HG03575 (cell line): ENCODE results near the gene KIAA1755.

ENCODE experiments used
- ATAC-seq: cut with Tn5 transposase; IDR thresholded peaks from one replicate; pipeline ENCODE4 v1.9.1; 2021; ENCODE audit not compliant: unreplicated experiment, insufficient number of reproducible peaks, low FRiP score; ENCODE audit errors: extremely low read depth

KIAA1755 gene

DNA sequence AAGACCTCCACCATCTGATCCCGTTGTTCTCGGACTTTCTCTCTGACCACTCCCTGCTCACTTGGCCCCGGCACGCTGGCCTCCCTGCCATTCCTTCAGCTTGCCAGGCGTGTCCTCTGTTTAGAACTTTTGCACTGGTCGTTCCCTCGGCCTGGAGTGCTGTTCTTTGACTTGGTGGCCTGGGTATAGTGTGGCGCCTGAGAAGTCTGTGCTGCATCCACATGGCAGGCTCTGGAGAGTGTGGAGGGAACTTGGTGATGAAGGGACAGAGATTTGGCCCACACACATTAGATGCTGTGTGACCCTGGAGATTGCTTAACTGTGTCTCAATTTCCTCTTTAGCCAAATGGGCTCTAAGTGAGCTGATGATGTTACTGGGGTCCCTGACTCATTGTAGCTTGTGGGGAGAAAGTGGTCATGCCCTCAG lies 82.5 kb downstream of the KIAA1755 start:
- ATAC-seq = no peak

DNA sequence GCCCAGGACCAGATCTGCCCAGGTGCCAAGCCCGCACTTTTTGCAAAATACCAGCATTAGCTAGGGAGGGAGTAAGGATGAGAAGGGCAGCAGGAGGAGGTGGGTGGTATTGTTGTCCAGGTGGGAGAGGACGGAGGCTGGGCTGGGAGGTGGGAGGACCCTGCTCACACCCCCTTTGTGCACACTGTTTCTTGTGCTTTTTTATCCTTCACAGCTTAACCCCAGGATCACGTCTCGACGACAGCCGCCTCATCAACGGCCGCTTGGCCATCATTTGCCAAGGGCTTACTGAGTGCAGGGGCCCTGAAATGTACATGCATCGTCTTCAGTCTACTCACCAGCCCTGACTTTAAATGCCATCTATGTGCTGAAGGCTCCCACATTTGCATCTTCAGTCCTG lies 83.3 kb downstream of the KIAA1755 start:
- no peak for ATAC-seq

DNA sequence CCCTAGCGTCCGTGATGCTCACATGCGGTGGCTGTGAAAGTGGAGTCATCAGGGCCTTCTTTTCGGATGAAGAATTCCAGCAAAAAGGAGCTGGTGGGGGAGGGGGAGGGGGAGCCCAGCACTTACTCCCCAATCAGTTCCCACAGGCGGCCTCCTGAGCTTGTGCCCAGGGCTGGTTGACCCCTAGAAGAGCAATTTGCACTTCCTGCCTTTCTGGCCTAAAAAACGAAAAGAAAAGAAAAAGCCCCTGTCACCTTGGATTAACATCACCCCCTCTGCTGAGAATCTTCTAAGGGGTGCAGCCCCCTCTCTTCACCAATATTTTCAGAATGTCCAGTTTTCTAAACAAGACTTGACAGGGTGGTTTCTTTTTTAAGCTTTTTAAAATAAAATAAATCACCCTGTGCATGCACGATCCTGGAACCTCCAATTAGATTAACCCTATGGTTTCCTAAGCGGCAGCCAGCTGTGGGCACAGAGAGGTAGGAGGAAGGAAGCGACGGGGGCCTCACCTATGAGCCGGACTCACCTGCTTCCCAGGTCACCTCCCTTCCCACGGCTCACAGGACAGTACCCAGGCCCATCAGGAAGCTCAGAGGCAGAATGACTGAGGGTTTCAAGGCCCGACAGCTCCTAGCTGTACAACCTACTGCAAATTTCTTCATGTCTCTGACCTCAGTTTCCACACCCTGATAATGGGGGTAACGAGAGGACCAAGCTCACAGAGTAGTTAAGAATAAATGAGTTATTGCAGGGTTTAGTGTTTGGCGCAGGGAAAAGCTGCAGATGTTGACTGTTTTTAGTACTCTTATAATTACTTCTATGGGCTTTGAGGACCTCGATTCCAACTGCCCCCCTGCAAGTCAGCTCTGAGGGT lies 85.0 kb downstream of the KIAA1755 start:
- no peak for ATAC-seq

DNA sequence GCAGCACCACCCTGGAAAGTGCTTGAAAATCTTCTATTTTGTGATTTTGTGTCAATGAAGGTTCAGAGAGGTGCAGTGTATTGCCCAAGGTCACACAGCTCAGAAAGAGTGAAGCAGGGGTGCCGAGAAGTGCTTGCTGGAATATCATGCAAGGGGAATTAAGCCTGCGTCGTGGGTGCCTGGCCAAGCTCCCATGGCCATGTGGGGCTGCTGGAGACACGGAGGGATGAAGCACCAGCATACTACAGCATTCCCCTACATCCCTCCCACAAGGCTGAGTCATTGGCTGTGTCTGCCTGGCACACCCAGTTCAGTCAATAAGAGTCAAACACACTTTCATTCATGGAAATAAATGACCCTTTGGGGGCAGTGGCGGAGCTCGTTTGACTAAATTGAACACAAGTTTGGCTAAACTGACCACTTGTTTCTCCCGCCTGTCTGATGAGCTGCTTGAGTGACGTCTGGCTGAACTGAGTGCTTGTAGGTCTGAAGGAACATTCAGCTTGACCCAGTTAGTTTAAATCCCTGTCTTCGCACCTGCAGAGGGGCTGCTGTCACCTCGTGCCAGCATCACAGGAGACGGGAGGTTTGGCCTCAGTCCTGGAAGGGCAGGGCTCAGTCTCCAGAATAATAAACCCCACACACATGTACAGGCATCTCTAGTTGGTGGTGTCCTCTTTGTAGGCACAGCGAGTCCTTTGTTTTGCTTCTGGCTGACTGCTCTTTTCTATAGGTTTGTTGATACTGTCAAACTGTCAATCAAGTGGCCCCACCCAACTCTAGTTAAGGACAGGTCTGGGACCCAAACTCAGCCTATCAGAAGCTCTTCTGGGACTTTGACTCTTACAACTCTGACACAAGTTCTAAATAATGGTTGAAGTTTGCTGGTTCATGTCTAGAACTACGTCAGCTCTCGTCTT lies 87.0 kb downstream of the KIAA1755 start:
- ATAC-seq = no peak

DNA sequence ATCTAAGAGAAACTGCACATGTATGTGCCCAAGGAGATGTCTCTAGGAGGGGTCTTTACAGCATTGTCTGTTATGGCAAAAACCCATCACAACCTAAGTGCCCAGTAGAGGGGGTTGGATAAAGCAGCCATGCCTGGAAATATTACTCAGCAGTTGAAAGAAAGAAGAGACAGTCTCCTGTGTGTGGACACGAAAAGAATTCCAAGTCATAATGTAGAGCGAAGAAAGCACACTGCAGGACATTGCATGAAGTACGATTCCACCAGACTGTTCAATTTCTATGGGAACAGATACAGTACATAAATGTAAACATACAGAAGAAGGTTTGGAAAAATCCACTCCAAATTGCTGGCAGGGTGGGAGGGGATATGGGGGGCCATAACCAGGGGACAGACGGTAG lies 88.1 kb downstream of the KIAA1755 start:
- ATAC-seq = no peak

DNA sequence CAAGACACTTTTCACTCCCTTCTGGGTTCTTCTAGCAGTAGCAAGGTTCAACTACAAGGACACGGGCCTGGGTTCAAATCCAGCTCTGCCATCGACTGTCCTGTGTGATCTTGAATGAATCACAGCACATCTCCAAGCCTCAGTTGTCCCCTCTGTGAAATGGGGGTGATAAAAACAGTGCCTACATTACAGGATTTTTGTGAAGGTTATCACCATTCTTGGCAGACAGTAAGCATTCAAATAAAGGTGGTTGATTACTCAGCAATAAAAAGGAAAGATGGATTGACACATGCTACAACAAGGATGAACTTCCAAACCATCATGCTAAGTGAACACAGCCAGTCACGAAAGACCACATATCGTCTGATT lies 88.9 kb downstream of the KIAA1755 start:
- no peak for ATAC-seq

DNA sequence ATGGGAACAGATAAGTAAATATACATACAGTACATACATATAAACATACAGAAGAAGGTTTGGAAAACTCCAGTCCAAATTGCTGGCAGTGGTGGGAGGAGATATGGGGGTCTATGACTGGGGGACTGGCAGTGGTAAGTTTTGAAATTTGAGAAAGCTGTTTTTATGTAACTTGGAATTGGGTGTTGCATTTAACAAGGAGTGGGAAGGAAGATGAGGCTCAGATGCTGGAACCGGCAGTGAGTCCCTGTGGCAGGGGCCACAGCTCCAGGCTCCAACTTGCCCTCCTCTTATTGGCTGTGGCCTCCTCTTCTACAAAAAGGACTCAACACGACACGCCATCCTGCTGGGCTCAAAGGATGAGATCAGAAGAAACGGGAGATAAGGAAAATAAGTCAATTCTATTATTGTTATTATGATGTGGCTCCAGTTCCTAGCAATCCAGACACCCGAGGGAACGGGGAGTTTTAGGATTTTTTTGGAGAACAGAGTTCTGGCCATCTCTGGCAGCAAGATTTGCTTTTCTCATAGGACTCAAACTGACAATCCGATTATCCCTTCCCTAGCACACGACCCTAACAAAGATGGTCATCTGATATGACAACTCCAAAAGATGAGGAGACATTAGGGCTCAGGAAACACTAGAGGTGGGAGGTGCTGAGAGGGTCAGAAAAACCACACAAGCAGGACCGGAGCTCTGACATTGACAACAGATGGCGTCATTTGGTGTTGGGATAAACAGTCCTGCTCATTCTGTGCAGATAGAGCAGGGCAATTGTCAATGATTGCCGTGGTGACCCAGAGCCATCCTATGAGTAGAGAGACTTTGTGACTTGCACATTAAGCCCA lies 89.5 kb downstream of the KIAA1755 start:
- ATAC-seq = no peak

DNA sequence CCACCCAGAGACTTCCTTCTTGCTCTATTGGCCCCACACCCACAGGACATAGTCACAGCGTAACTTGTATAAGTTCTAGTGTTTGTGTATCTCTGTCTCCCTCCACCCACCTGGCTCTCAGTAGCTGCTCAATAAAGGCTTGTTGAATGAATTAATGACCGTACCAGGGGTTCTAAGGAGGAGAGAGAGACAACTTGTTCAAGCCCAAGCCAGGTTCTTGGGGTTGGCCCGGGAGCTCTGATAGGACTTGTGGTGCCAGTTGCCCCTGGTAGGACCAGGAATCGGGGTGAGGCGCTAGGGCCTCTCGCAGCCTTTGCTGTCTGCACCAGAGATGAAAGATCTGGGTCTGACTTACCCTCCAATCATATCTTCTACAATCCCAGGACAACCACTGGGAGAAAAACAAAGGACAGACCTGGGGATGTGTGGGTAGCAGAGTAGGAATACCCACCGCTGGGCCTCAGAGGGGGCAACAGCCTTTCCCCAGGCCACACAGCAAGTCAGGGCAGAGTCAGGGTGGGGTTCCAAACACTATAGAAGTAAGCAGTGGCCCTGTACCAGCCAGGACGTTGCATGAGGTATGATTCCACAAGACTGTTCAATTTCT lies 90.2 kb downstream of the KIAA1755 start:
- no peak for ATAC-seq

DNA sequence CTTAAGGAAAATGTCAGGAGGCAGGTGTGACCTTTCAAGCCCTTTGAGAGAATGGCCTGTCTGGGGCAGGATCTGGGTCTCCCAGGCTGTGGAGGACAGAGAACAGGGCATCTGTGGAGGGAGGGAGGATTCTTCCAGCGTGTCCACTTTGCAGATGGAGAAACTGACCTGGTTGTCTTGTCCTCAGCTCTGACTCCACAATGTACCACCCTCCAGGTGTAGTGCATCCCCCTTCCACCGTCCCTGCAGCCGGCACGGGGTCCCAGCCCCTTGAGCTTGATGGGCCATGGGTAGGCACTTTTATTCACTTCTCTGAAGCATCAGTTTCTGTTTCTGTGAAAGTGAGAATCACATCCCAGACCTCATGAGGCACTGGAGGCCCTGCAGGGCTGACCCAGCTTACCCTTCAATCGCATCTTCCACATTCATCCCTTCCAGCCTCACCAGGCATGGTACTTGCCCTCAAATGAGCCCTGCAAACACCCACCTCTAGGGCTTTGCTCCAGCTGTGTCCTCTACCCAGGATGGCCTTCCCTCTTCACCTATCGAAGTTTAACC lies 90.8 kb downstream of the KIAA1755 start:
- no peak for ATAC-seq

DNA sequence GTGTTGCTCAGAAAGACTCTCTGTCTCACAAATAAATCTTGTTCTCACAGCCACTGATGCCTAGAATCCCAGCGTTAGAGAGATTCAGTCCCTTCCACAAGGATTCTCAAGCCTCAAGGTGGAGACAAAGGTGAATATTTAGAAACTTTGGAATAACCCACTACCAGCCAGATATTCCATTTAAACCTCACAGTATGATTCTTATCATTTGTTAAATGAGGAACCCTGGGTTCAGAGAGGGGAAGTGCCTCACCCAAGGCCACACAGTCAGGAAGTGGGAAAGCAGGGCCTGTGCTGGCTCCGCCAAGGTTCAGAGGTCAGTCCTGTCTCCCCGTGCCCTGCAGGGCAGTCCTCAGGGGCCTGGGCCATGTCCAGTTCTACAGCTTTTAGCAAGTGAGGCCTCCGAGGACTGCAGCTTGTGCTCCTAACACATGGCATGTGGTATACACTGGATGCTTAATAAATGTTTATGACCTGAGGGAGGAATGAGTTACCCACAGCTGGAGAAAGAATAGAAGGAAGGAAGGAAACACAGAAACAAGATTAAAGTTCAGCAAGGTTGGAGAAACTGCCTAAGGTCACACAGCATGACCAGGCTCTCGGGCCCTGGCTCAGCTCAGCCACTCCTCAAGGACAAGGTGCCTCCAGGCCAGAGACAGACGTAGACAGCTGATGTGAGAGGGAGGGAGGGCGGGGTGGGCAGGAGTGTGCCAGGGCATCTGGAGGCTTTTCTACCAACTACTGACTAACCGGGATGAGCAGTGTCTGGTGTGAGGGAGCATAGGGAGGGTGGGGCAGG lies 91.5 kb downstream of the KIAA1755 start:
- no peak for ATAC-seq

DNA sequence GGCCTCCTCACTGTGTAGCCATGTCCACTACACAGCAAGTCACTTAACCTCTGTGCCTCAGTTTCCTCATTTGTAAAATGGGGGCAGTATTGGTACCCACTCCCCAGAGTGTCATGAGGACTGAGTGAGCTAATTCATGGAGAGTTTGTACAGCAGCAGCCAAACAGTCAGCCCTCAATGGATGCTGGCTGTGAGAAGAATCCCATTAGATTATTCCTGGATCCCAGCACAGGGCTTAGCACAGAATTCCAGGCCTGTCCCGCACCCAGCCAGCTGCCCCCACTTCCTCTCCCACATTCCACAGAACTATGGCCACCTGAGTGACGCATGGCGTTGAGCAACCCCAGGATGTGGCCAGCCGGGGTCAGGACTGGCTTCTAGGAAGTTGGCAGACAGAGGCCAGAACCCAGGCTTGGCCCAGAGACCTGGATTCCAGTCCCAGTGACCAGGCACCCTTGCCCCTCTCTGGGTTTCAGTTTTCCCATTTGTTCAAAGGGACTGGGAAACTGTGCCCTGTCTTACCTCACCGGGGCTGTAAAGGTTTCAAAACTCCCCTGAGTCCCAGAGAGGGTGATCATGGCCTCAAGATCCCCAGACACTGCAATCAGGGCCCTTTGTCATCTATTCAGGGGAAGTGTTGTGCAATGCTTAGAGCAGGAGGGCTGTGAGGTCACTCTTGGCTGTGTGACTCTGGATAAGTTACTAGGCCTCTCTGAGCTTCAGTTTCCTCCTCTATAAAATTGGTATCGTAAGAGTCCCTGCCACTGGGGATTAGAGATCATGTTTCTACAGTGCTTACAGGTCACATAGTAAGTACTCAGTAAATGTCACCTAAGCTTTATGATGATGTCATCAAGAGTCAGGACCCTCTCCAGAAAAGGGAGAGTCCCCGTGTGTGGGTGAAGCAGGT lies 92.4 kb downstream of the KIAA1755 start:
- no peak for ATAC-seq

DNA sequence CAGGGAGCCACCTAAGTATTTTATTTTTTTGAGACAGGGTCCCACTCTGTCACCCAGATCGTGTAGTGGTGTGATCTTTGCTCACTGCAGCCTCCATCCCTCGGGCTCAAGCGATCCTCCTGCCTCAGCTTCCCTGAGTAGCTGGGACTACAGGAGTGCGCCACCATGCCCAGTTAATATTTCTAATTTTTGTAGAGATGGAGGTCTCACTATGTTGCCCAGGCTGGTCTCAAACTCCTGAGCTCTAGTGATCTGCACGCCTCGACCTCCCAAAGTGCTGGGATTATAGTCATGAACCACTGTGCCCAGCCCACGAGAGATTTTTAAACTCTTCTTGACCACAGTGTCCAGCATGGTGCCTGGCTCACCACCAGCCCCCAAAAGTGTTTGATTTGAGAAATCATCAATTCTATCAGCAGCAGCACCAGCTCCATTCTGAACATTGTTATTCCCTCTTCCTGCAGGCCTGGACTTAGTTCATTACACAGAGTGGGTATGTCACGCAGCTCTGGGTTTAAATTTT lies 93.1 kb downstream of the KIAA1755 start:
- no peak for ATAC-seq

DNA sequence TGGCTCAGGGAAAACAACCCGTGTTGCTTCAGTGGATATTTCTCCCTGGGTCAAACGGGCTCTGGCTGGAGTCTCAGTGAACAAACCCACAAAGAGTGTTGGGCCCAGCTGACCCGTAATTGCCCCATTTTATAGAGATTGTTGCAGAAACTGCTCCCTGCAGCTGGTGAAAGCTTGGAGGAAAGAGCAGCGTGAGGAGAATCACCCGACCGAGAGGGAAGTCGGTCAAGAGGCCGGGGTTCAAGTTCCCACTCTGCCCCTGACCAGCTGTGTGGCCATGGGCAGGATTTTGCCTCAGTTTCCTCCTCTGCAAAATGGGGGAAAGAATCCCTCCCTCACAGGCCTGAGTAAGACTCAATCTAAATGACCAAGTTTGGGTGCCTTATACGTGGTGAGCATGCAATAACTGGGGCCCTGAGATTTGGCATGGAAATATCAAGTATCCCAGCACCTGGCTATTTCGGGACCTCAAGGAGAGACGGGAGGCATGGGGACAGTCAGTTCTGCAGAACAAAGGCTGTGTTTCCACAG lies 93.8 kb downstream of the KIAA1755 start:
- ATAC-seq = no peak

DNA sequence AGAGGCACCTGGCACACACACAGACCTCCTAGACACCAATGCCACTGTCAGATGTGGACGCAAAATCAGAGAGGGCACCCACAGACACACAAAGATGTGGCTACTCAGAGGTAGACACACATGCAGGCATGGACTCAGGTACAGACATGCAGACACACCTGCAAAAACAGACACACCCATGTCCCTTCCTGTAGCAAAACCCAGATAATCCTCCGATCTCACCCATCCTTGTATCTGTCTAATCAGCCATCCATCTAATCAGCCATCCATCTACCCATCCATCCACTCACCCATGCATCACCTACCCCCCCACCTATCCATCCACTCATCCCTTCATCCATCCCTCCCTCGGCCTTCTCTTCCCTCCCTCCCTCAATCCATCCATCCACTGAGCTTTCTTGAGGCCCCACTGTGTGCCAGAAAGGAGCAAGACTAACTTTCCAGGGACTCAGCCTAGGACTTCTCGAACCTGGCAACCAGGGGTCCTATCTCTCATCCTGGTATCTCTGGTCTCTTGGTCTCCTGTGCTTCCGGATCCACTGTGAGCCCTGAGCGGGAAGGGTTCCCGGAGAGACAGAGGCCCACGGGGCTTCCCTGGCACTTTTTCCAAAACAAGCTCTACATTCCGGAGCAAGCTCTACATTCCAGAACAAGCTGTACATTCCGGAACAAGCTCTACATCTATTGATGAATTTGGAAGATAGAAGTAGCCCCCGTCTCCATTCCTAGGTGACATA lies 94.4 kb downstream of the KIAA1755 start:
- no peak for ATAC-seq

DNA sequence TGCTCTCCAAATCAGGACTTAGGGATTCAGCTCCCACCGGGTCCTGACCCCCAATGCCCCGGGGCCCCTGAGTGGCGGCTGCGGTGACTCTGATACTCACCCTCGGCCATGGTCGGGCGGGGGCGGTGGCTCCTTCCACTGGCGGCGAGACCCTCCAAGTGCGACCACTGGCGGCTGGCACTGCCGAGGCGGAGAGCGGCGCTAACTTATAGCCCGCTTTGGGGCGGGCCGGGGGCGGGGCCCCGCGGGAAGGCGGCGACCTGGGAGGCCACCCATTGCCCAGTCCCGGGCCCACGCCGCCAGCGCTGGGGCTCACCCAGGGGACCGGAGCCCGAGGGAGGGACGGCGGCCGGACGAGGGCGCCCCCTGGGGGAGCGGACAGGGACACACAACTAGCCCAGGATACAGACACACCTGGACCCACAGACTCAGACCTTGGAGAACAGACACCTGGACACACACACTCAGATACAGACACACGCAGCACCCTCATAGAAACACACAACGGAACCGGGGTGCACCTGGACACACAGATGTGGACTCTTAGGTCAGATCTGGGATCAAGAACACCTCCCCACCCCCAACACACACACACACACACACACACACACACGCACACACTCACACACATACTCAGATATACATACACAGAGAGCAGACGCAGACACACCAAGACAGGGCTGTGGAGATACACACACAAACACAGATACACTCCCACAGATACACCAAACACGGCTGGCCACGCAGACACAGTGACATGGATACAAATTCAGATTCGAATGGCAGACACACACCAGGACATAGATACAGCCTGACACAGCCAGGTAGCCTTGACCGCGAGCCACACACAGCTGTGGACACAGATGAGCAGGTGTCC lies 95.2 kb downstream of the KIAA1755 start, which contains the start of gene TGM2:
TSS of gene TGM2 (minus strand) at position 182 of the 877 bp plus-strand sequence. CDS start at position 110, 72 bp downstream.
- no peak for ATAC-seq
